MG63 (cell line): ENCODE measurements around the gene SDK1. TPM values are rescaled to one million over a fixed set of nuclear protein-coding genes. Genes with fewer than 3 reads are reported as not detected.

Experiments used
- DNase-seq: peaks from one replicate; pipeline ENCODE4 v3.0.0-alpha.2; 2020
- H3K27me3 ChIP-seq: fragments of 250-450 bp; sonication (Bioruptor Pico); 2 replicates; pipeline ENCODE4 v1.5.1; 2020; ENCODE audit warnings: mild to moderate bottlenecking, moderate library complexity
- H3K36me3 ChIP-seq: fragments of 250-450 bp; sonication (Bioruptor Pico); 2 replicates; pipeline ENCODE4 v1.5.1; 2020; ENCODE audit warnings: mild to moderate bottlenecking, moderate library complexity
- H3K4me3 ChIP-seq: fragments of 250-450 bp; sonication (Bioruptor Pico); 2 replicates; pipeline ENCODE4 v1.5.1; 2020; ENCODE audit warnings: mild to moderate bottlenecking, moderate library complexity
- H3K9me3 ChIP-seq: fragments of 250-450 bp; sonication (Bioruptor Pico); 2 replicates; pipeline ENCODE4 v1.5.1; 2020; ENCODE audit warnings: mild to moderate bottlenecking, moderate library complexity
- total RNA-seq: library from RNA; depleted of rRNA; stranded (reverse); fragments of >200 nt; shearing (Covaris generic); gene quantifications from 2 replicates; pipeline ENCODE4 v1.2.3, GENCODE V29; 2014; ENCODE audit warnings: low replicate concordance

The SDK1 gene
- total RNA-seq, 1 experiment from 2014 or later, result 1.1 TPM

GRCh38 chr7:4272141-4272540, 971.1 kb downstream of the SDK1 start:
- no peaks in the 10 kb centered on the region for H3K36me3 ChIP-seq
- H3K9me3 ChIP-seq, result no peaks in the 10 kb centered on the region
- no peaks in the 10 kb centered on the region for H3K27me3 ChIP-seq
- DNase-seq, result no peak
- H3K4me3 ChIP-seq, result no peak overlapping the region

GRCh38 chr7:4273566-4274230, 972.6 kb downstream of the SDK1 start:
- Histone ChIP-seq H3K27me3 (no peaks in the 10 kb centered on the region), H3K4me3 (no peak overlapping the region), H3K36me3 (no peaks in the 10 kb centered on the region), H3K9me3 (no peaks in the 10 kb centered on the region)
- no peak for DNase-seq

GRCh38 chr7:4274286-4274685, 973.2 kb downstream of the SDK1 start:
- DNase-seq, result no peak
- Histone ChIP-seq H3K4me3 (no peak overlapping the region), H3K36me3 (no peaks in the 10 kb centered on the region), H3K27me3 (no peaks in the 10 kb centered on the region), H3K9me3 (no peaks in the 10 kb centered on the region)

GRCh38 chr7:4277936-4278335, 976.9 kb downstream of the SDK1 start:
- Histone ChIP-seq H3K9me3 (no peaks in the 10 kb centered on the region), H3K4me3 (no peak overlapping the region), H3K27me3 (no peaks in the 10 kb centered on the region), H3K36me3 (no peaks in the 10 kb centered on the region)
- no peak for DNase-seq

GRCh38 chr7:4279216-4279615, 978.2 kb downstream of the SDK1 start:
- Histone ChIP-seq H3K9me3 (no peaks in the 10 kb centered on the region), H3K36me3 (no peaks in the 10 kb centered on the region), H3K4me3 (no peak overlapping the region), H3K27me3 (no peaks in the 10 kb centered on the region)
- no peak for DNase-seq

GRCh38 chr7:4281231-4281993, 980.4 kb downstream of the SDK1 start:
- no peaks in the 10 kb centered on the region for H3K27me3 ChIP-seq
- H3K4me3 ChIP-seq, result no peak overlapping the region
- no peaks in the 10 kb centered on the region for H3K36me3 ChIP-seq
- no peak for DNase-seq
- H3K9me3 ChIP-seq, result no peaks in the 10 kb centered on the region

- DNase-seq, result peak; percentile 73
- Histone ChIP-seq H3K9me3 (no peaks in the 10 kb centered on the region), H3K4me3 (no peak overlapping the region)
Observed at GRCh38 chr7:4282434-4283223, 981.6 kb downstream of the SDK1 start.

GRCh38 chr7:4286351-4286750, 985.3 kb downstream of the SDK1 start:
- Histone ChIP-seq H3K27me3 (no peaks in the 10 kb centered on the region), H3K4me3 (no peak overlapping the region), H3K36me3 (no peaks in the 10 kb centered on the region), H3K9me3 (no peaks in the 10 kb centered on the region; the same call in 1 of the 2 replicates)
- no peak for DNase-seq

More at GRCh38 chr7:4282434-4283223, 981.6 kb downstream of the SDK1 start:
- Histone ChIP-seq H3K36me3 (no peaks in the 10 kb centered on the region), H3K27me3 (no peaks in the 10 kb centered on the region)

GRCh38 chr7:4288791-4289394, 987.8 kb downstream of the SDK1 start:
- DNase-seq, result no peak
- no peak overlapping the region for H3K4me3 ChIP-seq
- H3K9me3 ChIP-seq, result no peaks in the 10 kb centered on the region; the same call in 1 of the 2 replicates
- no peaks in the 10 kb centered on the region for H3K36me3 ChIP-seq
- no peaks in the 10 kb centered on the region for H3K27me3 ChIP-seq

- Histone ChIP-seq H3K27me3 (no peaks in the 10 kb centered on the region), H3K9me3 (no peaks in the 10 kb centered on the region), H3K4me3 (no peak overlapping the region), H3K36me3 (no peaks in the 10 kb centered on the region)
- no peak for DNase-seq
Observed at GRCh38 chr7:4297165-4297917, 996.3 kb downstream of the SDK1 start.

- H3K9me3 ChIP-seq, result no peaks in the 10 kb centered on the region
- no peak for DNase-seq
- H3K4me3 ChIP-seq, result no peak overlapping the region
- no peaks in the 10 kb centered on the region for H3K36me3 ChIP-seq
- no peaks in the 10 kb centered on the region for H3K27me3 ChIP-seq
Observed at GRCh38 chr7:4297918-4298219, 996.8 kb downstream of the SDK1 start.

- no peaks in the 10 kb centered on the region for H3K9me3 ChIP-seq
- H3K27me3 ChIP-seq, result no peaks in the 10 kb centered on the region
- H3K4me3 ChIP-seq, result no peak overlapping the region
- no peaks in the 10 kb centered on the region for H3K36me3 ChIP-seq
- no peak for DNase-seq
Observed at GRCh38 chr7:4299431-4299830, 998.4 kb downstream of the SDK1 start.

- Histone ChIP-seq H3K27me3 (no peaks in the 10 kb centered on the region), H3K4me3 (no peak overlapping the region), H3K36me3 (no peaks in the 10 kb centered on the region), H3K9me3 (no peaks in the 10 kb centered on the region)
- DNase-seq, result no peak
Observed at GRCh38 chr7:4302203-4302905, 1001.3 kb downstream of the SDK1 start.

GRCh38 chr7:4307316-4308204, 1006.5 kb downstream of the SDK1 start:
- Histone ChIP-seq H3K36me3 (no peaks in the 10 kb centered on the region), H3K4me3 (no peak overlapping the region), H3K9me3 (no peaks in the 10 kb centered on the region), H3K27me3 (no peaks in the 10 kb centered on the region)
- DNase-seq, result no peak

GRCh38 chr7:4308205-4308590, 1007.1 kb downstream of the SDK1 start:
- no peaks in the 10 kb centered on the region for H3K36me3 ChIP-seq
- H3K27me3 ChIP-seq, result no peaks in the 10 kb centered on the region
- no peaks in the 10 kb centered on the region for H3K9me3 ChIP-seq
- DNase-seq, result no peak
- no peak overlapping the region for H3K4me3 ChIP-seq
